Fibroblast of the aortic adventitia (primary cell): ENCODE results near the gene MACROD1. TPM values are rescaled to one million over a fixed set of nuclear protein-coding genes. Genes with fewer than 3 reads are reported as not detected.
A peak's percentile ranks its signal among the peaks of the same experiment; 100 is the strongest.

Source experiments
- DNase-seq: peaks from one replicate; pipeline ENCODE4 v3.0.0-alpha.2; 2010; ENCODE audit warnings: low read depth
- H3K4me3 ChIP-seq: 2 replicates; pipeline ENCODE4 v1.5.1; 2011; ENCODE audit warnings: low read depth, mild to moderate bottlenecking, control low read depth, low read length, moderate library complexity
- CTCF ChIP-seq: IDR thresholded peaks from 2 replicates; pipeline ENCODE4 v1.5.1; 2011; ENCODE audit warnings: mild to moderate bottlenecking, low read length, control low read depth, inconsistent platforms; ENCODE audit not compliant: insufficient read depth
- total RNA-seq: library from RNA; depleted of rRNA; stranded (reverse); fragments of >200 nt; gene quantifications from 2 replicates; pipeline ENCODE4 v1.2.3, GENCODE V29; 2012; ENCODE audit warnings: low replicate concordance

MACROD1 gene
- total RNA-seq, 1 donor: 14.5 TPM

DNA sequence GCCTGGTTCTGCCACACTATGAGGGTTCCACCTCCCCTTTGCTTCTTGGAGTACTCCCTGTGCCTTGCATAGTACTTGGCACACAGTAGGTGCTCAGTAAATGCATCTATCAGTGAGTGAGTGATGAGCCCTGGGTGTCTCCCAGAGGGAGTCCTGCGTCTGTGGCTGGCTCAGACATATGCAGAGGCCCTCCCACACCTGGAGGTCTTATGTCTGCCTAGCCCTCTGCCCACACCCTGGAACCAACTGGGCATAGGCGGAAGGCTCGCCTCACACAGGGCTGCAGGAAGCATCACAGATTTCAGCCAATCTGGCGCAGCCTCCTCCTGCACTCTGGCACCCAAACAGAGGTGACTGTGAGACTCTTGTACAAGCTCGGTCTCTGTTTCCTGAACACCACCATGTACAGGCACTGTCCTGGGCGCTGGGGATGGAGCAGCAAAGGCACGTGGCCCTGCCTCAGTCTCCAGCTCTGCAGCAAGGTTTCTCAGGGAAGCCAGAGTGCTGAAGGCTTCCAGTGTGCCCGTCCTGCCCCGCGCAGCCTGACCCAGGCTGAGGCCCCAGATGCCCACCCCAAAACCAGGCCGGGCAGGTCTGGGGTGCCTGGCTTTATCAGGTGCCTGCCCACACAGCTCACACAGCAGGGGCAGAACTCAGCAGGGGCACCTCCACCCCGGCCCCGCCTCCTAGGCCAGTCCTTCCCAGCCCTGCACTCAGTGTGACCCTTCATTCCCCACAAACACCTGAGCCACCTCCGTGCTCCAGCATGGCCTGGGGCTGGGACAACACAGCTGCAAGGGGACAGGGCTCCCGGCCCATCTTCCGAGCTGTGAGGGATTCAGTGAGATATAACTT lies 103.5 kb downstream of the MACROD1 start:
- no peak for TF ChIP-seq CTCF
- no peak overlapping the region for H3K4me3 ChIP-seq
- no peak for DNase-seq

- H3K4me3 ChIP-seq: peak overlapping the region; percentile 54
- DNase-seq: peak; percentile 4
- no peak for TF ChIP-seq CTCF
These were observed 105.0 kb downstream of the MACROD1 start for GRCh38 chr11:64060861-64061444.

DNA sequence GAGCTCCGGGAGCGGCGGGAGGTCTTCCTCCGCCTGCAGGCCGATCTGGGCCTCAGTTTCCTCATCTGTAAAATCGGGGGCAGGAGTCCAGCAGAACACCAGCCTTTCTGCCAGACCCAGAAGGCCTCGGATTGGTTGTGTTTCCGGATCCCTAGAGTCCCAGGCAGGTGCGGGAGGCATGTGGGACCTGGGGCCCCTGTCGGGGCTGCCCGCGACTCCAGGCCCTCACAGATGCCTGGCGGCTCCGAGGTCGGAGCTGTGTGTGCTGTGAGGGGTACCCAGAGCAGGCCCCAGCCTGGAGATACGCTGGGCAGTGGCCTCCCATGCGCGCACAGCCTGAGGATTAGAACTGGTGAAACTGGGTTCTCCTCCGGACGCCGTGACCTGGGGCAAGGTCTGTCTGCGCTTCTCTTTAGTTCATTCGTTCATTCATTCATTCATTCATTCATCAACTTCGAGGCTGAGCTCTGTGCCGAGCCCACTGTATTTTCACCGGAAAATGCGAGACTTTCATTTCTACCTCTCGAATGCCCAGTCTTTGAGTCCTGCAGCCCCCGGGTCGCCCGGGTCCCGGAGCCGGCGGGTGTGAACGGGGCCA lies 105.6 kb downstream of the MACROD1 start:
- DNase-seq: no peak
- H3K4me3 ChIP-seq: peak overlapping the region; percentile 54
- no peak for TF ChIP-seq CTCF

DNA sequence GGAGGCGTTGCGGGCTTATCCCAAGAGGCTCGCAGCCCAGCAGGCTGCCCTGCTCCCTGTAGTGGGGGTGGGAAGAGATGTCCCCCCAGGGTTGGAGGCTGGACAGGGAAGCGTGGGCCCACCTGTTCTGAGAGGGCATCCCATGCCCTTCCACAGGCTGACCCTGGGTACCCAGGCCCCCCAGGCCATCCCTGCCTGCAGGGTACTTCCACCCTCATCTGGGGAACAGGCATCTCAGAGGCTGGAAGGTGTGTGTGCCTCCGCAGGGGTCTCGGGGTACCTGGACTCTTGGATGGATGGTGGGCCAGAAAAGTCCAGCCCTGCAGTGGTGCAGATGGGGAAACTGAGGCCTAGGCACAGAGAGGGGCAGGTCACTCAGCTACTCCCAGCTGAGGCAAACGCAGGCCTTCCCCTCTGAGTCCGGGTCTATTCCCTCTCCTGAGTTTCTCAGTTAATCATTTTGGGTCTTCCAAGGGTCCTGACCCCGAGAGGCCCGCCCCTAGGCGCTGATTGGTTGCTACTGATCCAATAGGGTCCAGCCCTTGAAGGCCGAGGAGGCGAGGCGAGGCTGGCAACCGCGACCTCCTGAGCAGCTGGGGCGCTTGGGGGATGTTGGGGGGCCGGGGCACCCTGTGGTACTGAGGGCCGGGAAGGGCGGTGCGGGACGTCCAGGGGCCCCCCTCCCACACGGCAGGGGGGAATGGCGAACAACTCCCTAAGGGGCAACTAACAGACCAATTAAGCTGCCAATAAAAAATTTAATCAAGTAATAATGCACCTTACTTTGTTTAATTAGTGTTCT lies 106.4 kb downstream of the MACROD1 start:
- no peak for DNase-seq
- no peak for TF ChIP-seq CTCF
- H3K4me3 ChIP-seq: no peak overlapping the region

DNA sequence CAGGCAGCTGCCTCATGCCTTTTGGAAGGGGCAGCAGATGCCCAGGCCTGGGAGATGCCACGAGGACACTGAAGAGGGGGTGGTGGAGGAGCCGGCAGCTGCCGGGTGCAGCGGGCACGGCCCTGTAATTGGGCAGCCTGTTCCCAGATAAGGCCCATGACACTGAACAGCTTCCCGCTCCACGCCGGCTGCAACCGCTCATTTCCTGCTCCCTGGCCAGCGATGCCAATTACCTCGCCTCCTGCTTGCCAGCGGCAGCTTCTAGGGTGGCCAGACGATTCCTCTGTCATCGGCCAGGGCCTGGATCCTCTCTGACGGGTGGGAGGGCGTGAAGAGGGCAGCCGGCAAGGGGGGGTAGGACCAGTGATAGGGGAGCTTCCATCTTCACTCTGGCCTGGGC lies 107.4 kb downstream of the MACROD1 start:
- DNase-seq: no peak
- no peak overlapping the region for H3K4me3 ChIP-seq
- TF ChIP-seq CTCF: no peak

GRCh38 chr11:64057890-64058289 lies 108.0 kb downstream of the MACROD1 start:
- H3K4me3 ChIP-seq: no peak overlapping the region
- no peak for TF ChIP-seq CTCF
- no peak for DNase-seq
